SK-N-SH (cell line): Measurements from ENCODE around the gene RDH12. TPM values are rescaled to one million over a fixed set of nuclear protein-coding genes. Genes with fewer than 3 reads are reported as not detected.

Experiments
- CTCF ChIA-PET: fragments of 300-600, 350-600 bp; formaldehyde crosslinking; extraction: SDS; loops from one replicate; lab custom pipeline; 2021; lab: Yijun Ruan, JAX
- POLR2A ChIA-PET: fragments of 350-600 bp; sonication (Branson Sonifier 250); formaldehyde crosslinking; extraction: SDS; loops from one replicate; lab custom pipeline; 2020; ENCODE audit warnings: antibody characterized with exemption, inconsistent platforms; lab: Yijun Ruan, JAX
- DNase-seq: peaks from one replicate; pipeline ENCODE4 v3.0.0; 2012
- H2AFZ ChIP-seq: fragments of 200-600 bp; sonication (generic); 2 replicates; pipeline ENCODE4 v1.8.1; 2016; ENCODE audit warnings: antibody characterized with exemption, mild to moderate bottlenecking, low read depth
- H3F3A ChIP-seq: fragments of 200-600 bp; sonication (generic); replicated peaks from 2 replicates; pipeline ENCODE3; 2016; ENCODE audit warnings: antibody characterized with exemption, mild to moderate bottlenecking; ENCODE audit not compliant: insufficient read depth
- H3K27ac ChIP-seq, 2 experiments: fragments of 200-500 bp in 1 of 2; fragments of 200-600 bp in 1 of 2; sonication (Bioruptor generic) in 1 of 2; sonication (generic), shearing (Covaris generic) in 1 of 2; 2 replicates each; pipeline versions ENCODE4 v1.5.1 to v1.6.1; 2014 to 2016; ENCODE audit warnings: low read depth in 2 of 2, inconsistent platforms in 1 of 2, low read length in 1 of 2, mild to moderate bottlenecking in 1 of 2, mixed read lengths in 1 of 2
- H3K27me3 ChIP-seq: fragments of 200-600 bp; sonication (generic), shearing (Covaris generic); 2 replicates; pipeline ENCODE4 v1.6.1; 2016; ENCODE audit warnings: mixed run types; ENCODE audit not compliant: insufficient read depth
- H3K36me3 ChIP-seq, 2 experiments: fragments of 200-500 bp in 1 of 2; fragments of 200-600 bp in 1 of 2; sonication (Bioruptor generic) in 1 of 2; sonication (generic) in 1 of 2; replicated peaks in 1 of 2; 2 replicates each; pipeline versions ENCODE3 to v1.5.1; 2014 to 2016; ENCODE audit warnings: low read length in 1 of 2, mild to moderate bottlenecking in 1 of 2; ENCODE audit not compliant: insufficient read depth in 2 of 2, control insufficient read depth in 1 of 2
- H3K4me1 ChIP-seq, 2 experiments: fragments of 200-500 bp in 1 of 2; fragments of 200-600 bp in 1 of 2; sonication (Bioruptor generic) in 1 of 2; sonication (generic), shearing (Covaris generic) in 1 of 2; 2 replicates each; pipeline versions ENCODE4 v1.5.1 to v1.6.1; 2014 to 2016; ENCODE audit warnings: low read depth in 1 of 2, low read length in 1 of 2, mixed run types in 1 of 2; ENCODE audit not compliant: insufficient read depth in 2 of 2, control insufficient read depth in 1 of 2
- H3K4me2 ChIP-seq: fragments of 200-600 bp; sonication (generic), shearing (Covaris generic); 2 replicates; pipeline ENCODE4 v1.6.1; 2017; ENCODE audit warnings: mixed run types
- H3K4me3 ChIP-seq, 2 experiments: fragments of 200-500 bp in 1 of 2; fragments of 200-600 bp in 1 of 2; sonication (Bioruptor generic) in 1 of 2; sonication (generic), shearing (Covaris generic) in 1 of 2; 2 replicates each; pipeline versions ENCODE4 v1.5.1 to v1.8.1; 2014 to 2016; ENCODE audit warnings: low read depth in 2 of 2, inconsistent platforms in 1 of 2, low read length in 1 of 2, mild to moderate bottlenecking in 1 of 2, mixed read lengths in 1 of 2, moderate library complexity in 1 of 2
- H3K79me2 ChIP-seq: fragments of 200-600 bp; sonication (generic); 2 replicates; pipeline ENCODE4 v1.8.1; 2017; ENCODE audit warnings: mild to moderate bottlenecking; ENCODE audit not compliant: insufficient read depth
- H3K9ac ChIP-seq: fragments of 200-600 bp; sonication (generic); 2 replicates; pipeline ENCODE4 v1.6.1; 2017; ENCODE audit warnings: mixed run types
- H3K9me2 ChIP-seq: fragments of 200-600 bp; sonication (generic); 2 replicates; pipeline ENCODE4 v1.6.1; 2017; ENCODE audit warnings: mixed run types
- H3K9me3 ChIP-seq: fragments of 200-600 bp; sonication (generic); 2 replicates; pipeline ENCODE4 v1.6.1; 2017; ENCODE audit warnings: mixed run types, mild to moderate bottlenecking, moderate library complexity
- H4K20me1 ChIP-seq: fragments of 200-600 bp; sonication (generic); 2 replicates; pipeline ENCODE4 v1.6.1; 2017; ENCODE audit warnings: mild to moderate bottlenecking, mixed run types; ENCODE audit not compliant: insufficient read depth
- CHD2 ChIP-seq: fragments of 150-350 bp; IDR thresholded peaks from 2 replicates; pipeline ENCODE4 v1.6.1; 2018; ENCODE audit warnings: low read length; ENCODE audit not compliant: partially characterized antibody
- ELF1 ChIP-seq: IDR thresholded peaks from 2 replicates; pipeline ENCODE4 v1.4.0; 2012
- FOSL2 ChIP-seq: IDR thresholded peaks from 2 replicates; pipeline ENCODE4 v1.4.0; 2012; ENCODE audit warnings: low read depth, mild to moderate bottlenecking, moderate library complexity, borderline replicate concordance
- FOXJ3 ChIP-seq: sonication (generic); formaldehyde crosslinking; IDR thresholded peaks from 2 replicates; pipeline ENCODE4 v1.5.1; 2020; ENCODE audit warnings: mild to moderate bottlenecking, missing genetic modification reagents
- GABPA ChIP-seq: IDR thresholded peaks from 2 replicates; pipeline ENCODE4 v1.4.0; 2012; ENCODE audit warnings: low read depth, mild to moderate bottlenecking
- MEF2A ChIP-seq: IDR thresholded peaks from 2 replicates; pipeline ENCODE4 v1.4.0; 2012; ENCODE audit warnings: low read depth, borderline replicate concordance
- MXI1 ChIP-seq: IDR thresholded peaks from 2 replicates; pipeline ENCODE4 v1.6.1; 2012; ENCODE audit warnings: mild to moderate bottlenecking, low read depth, low read length, improper control_type of control experiment
- NRF1 ChIP-seq: IDR thresholded peaks from 2 replicates; pipeline ENCODE4 v1.6.1; 2012; ENCODE audit warnings: low read depth, mild to moderate bottlenecking, low read length
- RAD21 ChIP-seq: IDR thresholded peaks from 2 replicates; pipeline ENCODE4 v1.6.1; 2012; ENCODE audit warnings: mild to moderate bottlenecking, low read length
- RCOR1 ChIP-seq: fragments of 150-350 bp; IDR thresholded peaks from 2 replicates; pipeline ENCODE4 v1.6.1; 2017; ENCODE audit warnings: antibody characterized with exemption, low read length
- REST ChIP-seq: IDR thresholded peaks from 2 replicates; pipeline ENCODE4 v1.6.1; 2012; ENCODE audit warnings: mild to moderate bottlenecking, low read depth, low read length, moderate library complexity
- RXRA ChIP-seq: IDR thresholded peaks from 2 replicates; pipeline ENCODE4 v1.4.0; 2012; ENCODE audit warnings: low read depth, mild to moderate bottlenecking, borderline replicate concordance
- SIN3A ChIP-seq: IDR thresholded peaks from 2 replicates; pipeline ENCODE4 v1.6.1; 2012; ENCODE audit warnings: low read depth, mild to moderate bottlenecking, low read length, moderate library complexity, borderline replicate concordance
- SMC3 ChIP-seq: IDR thresholded peaks from 2 replicates; pipeline ENCODE4 v1.6.1; 2012; ENCODE audit warnings: low read depth, low read length, improper control_type of control experiment
- TAF1 ChIP-seq: IDR thresholded peaks from 2 replicates; pipeline ENCODE4 v1.6.1; 2012; ENCODE audit warnings: low read depth, mild to moderate bottlenecking, low read length, moderate library complexity, borderline replicate concordance
- TEAD4 ChIP-seq: IDR thresholded peaks from 2 replicates; pipeline ENCODE4 v1.4.0; 2012; ENCODE audit warnings: mild to moderate bottlenecking, borderline replicate concordance; ENCODE audit not compliant: insufficient read depth
- USF2 ChIP-seq: fragments of 150-350 bp; IDR thresholded peaks from 2 replicates; pipeline ENCODE4 v1.6.1; 2017; ENCODE audit warnings: antibody characterized with exemption, low read length, low read depth, borderline replicate concordance
- YY1 ChIP-seq: IDR thresholded peaks from 2 replicates; pipeline ENCODE4 v1.4.0; 2012; ENCODE audit warnings: low read depth, mild to moderate bottlenecking
- WGBS: methylation state at CpG from one replicate; pipeline ENCODE4 v1.1.6; 2017; ENCODE audit warnings: low lambda C conversion rate; 5-methylcytosine and 5-hydroxymethylcytosine counted together
- polyA plus RNA-seq, 3 experiments: library from polyadenylated mRNA; depleted of rRNA; stranded (reverse); fragments of >200 nt; gene quantifications; 2 replicates each; pipeline ENCODE4 v1.2.3, GENCODE V29; 2012
- TF ChIP-seq, protein P1 (sequence below): IDR thresholded peaks from 2 replicates; pipeline ENCODE4; 2012
- TF ChIP-seq, protein P2 (sequence below): IDR thresholded peaks from 2 replicates; pipeline ENCODE4 v1.4.0; 2012; ENCODE audit warnings: low read depth

RDH12 gene
- polyA plus RNA-seq, 1 of the 3 experiments (the other 2 are of a cell fraction) = not detected

DNA sequence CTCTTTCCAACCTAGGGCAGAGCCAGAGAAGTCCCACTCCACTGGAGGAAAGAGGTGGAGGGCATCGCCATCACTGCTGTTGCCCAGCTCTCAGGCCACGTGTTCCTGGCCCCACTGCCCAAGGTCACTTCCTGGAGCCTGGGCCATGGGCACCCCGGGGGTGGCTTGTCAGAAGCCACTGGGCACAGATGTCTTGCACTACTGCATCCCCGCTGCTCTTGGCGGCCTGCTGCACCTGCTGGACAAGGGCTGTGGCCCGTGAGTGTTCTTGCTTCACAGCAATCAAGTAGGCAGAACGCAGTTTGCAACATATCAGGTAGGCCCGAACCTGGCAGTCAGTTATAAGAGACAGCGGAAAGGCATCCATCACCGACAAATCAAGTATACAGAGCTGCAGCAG lies 46.6 kb downstream of the RDH12 start:
- Histone ChIP-seq H3F3A (no peaks in the 10 kb centered on the region), H3K79me2 (no peaks in the 10 kb centered on the region), H3K9ac (no peak overlapping the region), H3K9me2 (no peaks in the 10 kb centered on the region), H3K4me2 (no peak overlapping the region), H3K36me3 (peaks cover 22 to 47% of the 10 kb centered on the region in 2 experiments), H3K4me1 (peaks cover 0 to 4% of the 10 kb centered on the region in 2 experiments; a peak in 1 of 4 replicates), H4K20me1 (no peaks in the 10 kb centered on the region), H3K9me3 (no peaks in the 10 kb centered on the region), H3K4me3 (no peak overlapping the region), H3K27me3 (no peaks in the 10 kb centered on the region), H2AFZ (no peak overlapping the region), H3K27ac (no peak overlapping the region)
- TF ChIP-seq RCOR1 (no peak), MXI1 (no peak)
- TF ChIP-seq, protein P1, sequence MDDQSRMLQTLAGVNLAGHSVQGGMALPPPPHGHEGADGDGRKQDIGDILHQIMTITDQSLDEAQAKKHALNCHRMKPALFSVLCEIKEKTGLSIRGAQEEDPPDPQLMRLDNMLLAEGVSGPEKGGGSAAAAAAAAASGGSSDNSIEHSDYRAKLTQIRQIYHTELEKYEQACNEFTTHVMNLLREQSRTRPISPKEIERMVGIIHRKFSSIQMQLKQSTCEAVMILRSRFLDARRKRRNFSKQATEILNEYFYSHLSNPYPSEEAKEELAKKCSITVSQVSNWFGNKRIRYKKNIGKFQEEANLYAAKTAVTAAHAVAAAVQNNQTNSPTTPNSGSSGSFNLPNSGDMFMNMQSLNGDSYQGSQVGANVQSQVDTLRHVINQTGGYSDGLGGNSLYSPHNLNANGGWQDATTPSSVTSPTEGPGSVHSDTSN = no peak
- POLR2A ChIA-PET = no interaction called here
- DNase-seq = no peak
- 97% methylated on average over 10 of the region's 10 CpGs for WGBS
- CTCF ChIA-PET = no interaction called here

GRCh38 chr14:67749341-67750084 lies 47.8 kb downstream of the RDH12 start:
- Histone ChIP-seq H3K9me3 (no peaks in the 10 kb centered on the region), H3K36me3 (peaks cover 28 to 59% of the 10 kb centered on the region in 2 experiments), H4K20me1 (no peaks in the 10 kb centered on the region), H3K4me3 (no peak overlapping the region), H3K9me2 (no peaks in the 10 kb centered on the region), H3K27ac (peak overlapping the region in 1 of 2 experiments; percentile 22; a peak in 1 of 4 replicates), H3F3A (no peaks in the 10 kb centered on the region), H3K79me2 (no peaks in the 10 kb centered on the region), H2AFZ (no peak overlapping the region), H3K4me1 (peaks cover 0 to 4% of the 10 kb centered on the region in 2 experiments; a peak in 1 of 4 replicates), H3K4me2 (no peak overlapping the region), H3K27me3 (no peaks in the 10 kb centered on the region), H3K9ac (no peak overlapping the region)
- TF ChIP-seq FOSL2 (no peak), RCOR1 (no peak), RXRA (no peak), SIN3A (no peak), RAD21 (no peak), NRF1 (no peak), SMC3 (no peak), YY1 (no peak), REST (no peak), TEAD4 (no peak), TAF1 (no peak), USF2 (no peak), ELF1 (no peak), MEF2A (no peak), GABPA (no peak), FOXJ3 (CRISPR knock-in tag) (no peak), CHD2 (no peak)
- TF ChIP-seq, protein P1 = no peak
- TF ChIP-seq, protein P2, sequence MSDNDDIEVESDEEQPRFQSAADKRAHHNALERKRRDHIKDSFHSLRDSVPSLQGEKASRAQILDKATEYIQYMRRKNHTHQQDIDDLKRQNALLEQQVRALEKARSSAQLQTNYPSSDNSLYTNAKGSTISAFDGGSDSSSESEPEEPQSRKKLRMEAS = no peak
- CTCF ChIA-PET = interaction anchor here (0.8 to 0.9 kb wide), 2 partner anchors 10 to 21 kb away, joined by 4 to 5 read pairs; no protein-coding TSS in a partner anchor
- 82% methylated on average over 6 of the region's 6 CpGs for WGBS
- POLR2A ChIA-PET = interaction anchor here (0.6 kb wide), 1 partner anchor 80 kb away, joined by 3 read pairs; no protein-coding TSS in a partner anchor
- no peak for DNase-seq
